HUES48 (cell line): ENCODE data around the gene SLC12A2.

Experiments used
- H3K27ac ChIP-seq: one replicate; pipeline ENCODE4 v1.7.0; 2013; ENCODE audit warnings: low read depth, low read length, inconsistent platforms
- H3K27me3 ChIP-seq: 2 replicates; pipeline ENCODE4 v1.6.1; 2013; ENCODE audit warnings: mild to moderate bottlenecking, low read length; ENCODE audit not compliant: control insufficient read depth, insufficient read depth
- H3K36me3 ChIP-seq: 2 replicates; pipeline ENCODE4 v1.6.1; 2013; ENCODE audit warnings: low read length; ENCODE audit not compliant: control insufficient read depth, insufficient read depth
- H3K4me1 ChIP-seq: 2 replicates; pipeline ENCODE4 v1.6.1; 2013; ENCODE audit warnings: mild to moderate bottlenecking, low read length; ENCODE audit not compliant: control insufficient read depth, insufficient read depth
- H3K4me3 ChIP-seq: 2 replicates; pipeline ENCODE4 v1.5.1; 2013; ENCODE audit warnings: mild to moderate bottlenecking, low read depth, low read length
- H3K9ac ChIP-seq: 2 replicates; pipeline ENCODE4 v1.6.1; 2013; ENCODE audit warnings: mild to moderate bottlenecking, low read depth, low read length, moderate library complexity
- H3K9me3 ChIP-seq: 2 replicates; pipeline ENCODE4 v1.6.1; 2013; ENCODE audit warnings: low read length; ENCODE audit not compliant: control insufficient read depth, insufficient read depth

The SLC12A2 gene

DNA sequence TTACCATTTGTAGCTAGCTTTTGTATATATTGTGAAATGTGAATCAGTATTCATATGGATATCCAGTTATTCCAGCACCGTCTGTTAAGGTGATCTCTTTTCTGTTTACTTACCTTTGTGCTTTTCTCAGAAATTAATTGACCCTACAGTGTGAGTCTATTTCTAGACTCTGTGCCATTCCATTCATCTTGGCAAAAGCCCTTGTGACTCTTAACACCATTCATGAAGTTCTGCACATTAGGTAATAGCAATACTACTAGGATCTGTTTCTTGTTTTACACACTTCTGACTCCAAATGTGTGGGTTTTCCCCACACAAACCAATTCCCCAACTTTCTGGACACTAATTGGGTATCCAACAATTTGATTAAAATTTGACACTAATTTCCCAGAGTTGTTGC lies 40.4 kb downstream of the SLC12A2 start:
- Histone ChIP-seq H3K36me3 (no peaks in the 10 kb centered on the region), H3K9ac (no peak overlapping the region), H3K27me3 (no peaks in the 10 kb centered on the region), H3K4me1 (no peaks in the 10 kb centered on the region), H3K27ac (no peak overlapping the region), H3K4me3 (no peak overlapping the region), H3K9me3 (no peaks in the 10 kb centered on the region)

GRCh38 chr5:128126241-128126640 lies 42.7 kb downstream of the SLC12A2 start:
- no peak overlapping the region for H3K9ac ChIP-seq
- H3K36me3 ChIP-seq, result no peaks in the 10 kb centered on the region
- no peak overlapping the region for H3K27ac ChIP-seq
- no peaks in the 10 kb centered on the region for H3K4me1 ChIP-seq
- no peak overlapping the region for H3K4me3 ChIP-seq
- H3K27me3 ChIP-seq, result no peaks in the 10 kb centered on the region
- no peaks in the 10 kb centered on the region for H3K9me3 ChIP-seq

DNA sequence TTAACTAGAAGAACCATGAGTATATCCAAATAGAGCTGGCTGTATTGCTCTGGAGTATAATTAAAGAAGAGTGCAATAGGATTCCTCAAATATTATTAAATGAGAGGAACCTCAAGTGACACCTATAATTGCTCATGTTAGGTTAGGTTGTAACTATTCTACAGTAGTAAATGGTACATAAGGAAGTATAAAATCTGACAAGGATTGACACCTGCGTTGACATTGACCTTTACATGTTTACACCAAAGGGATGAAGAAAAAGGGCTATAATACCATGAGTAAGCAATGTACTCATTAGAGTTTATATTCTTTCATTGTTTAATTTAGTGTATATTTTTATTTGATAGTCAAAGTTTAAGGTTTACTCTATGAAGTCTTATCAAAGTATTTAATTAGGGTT lies 48.9 kb downstream of the SLC12A2 start:
- H3K27ac ChIP-seq, result no peak overlapping the region
- no peak overlapping the region for H3K9ac ChIP-seq
- H3K36me3 ChIP-seq, result no peaks in the 10 kb centered on the region
- no peak overlapping the region for H3K4me3 ChIP-seq
- H3K9me3 ChIP-seq, result no peaks in the 10 kb centered on the region
- H3K27me3 ChIP-seq, result no peaks in the 10 kb centered on the region
- H3K4me1 ChIP-seq, result no peaks in the 10 kb centered on the region

DNA sequence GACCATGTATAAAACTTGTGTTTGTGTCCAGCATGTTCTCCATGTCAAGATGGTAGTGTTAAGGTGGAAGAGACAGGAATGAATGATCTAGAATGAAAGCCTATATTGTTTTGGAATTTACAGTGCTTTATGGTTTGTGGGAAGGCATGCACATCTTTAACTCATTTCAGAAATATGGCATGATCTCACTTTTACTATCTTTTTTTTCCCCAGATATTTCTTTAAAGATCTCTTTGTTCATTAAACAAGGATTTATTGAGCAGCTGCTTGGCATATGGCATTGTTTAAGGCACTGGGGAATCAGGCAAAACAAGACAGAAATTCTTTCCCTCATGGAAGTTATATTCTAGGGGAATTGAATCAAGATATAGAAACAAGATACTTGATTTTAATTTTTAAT lies 51.7 kb downstream of the SLC12A2 start:
- Histone ChIP-seq H3K27ac (no peak overlapping the region), H3K27me3 (no peaks in the 10 kb centered on the region), H3K9me3 (no peaks in the 10 kb centered on the region), H3K4me3 (no peak overlapping the region), H3K4me1 (no peaks in the 10 kb centered on the region), H3K9ac (no peak overlapping the region), H3K36me3 (no peaks in the 10 kb centered on the region; the same call in 1 of the 2 replicates)

DNA sequence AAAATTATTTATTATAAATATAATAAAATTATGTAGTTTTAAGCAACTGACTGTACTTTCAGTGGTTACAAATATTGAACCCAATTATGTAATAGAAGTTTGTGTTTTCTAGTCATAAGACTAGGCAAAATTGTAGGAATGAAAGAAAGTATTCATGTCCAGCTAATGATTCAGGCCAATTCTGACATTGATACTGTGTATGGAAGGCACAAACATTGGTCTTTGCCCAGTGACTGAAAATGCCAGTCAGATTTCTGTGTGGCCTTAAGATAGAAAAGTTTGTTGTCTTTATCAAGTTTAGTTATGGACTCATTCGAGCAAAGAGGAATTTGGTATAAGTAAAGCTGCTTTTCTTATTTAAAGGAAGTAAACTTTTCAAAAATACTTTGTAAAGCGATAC lies 60.3 kb downstream of the SLC12A2 start:
- no peaks in the 10 kb centered on the region for H3K36me3 ChIP-seq
- no peaks in the 10 kb centered on the region for H3K9me3 ChIP-seq
- no peaks in the 10 kb centered on the region for H3K27me3 ChIP-seq
- H3K9ac ChIP-seq, result no peak overlapping the region
- H3K27ac ChIP-seq, result no peak overlapping the region
- no peaks in the 10 kb centered on the region for H3K4me1 ChIP-seq
- H3K4me3 ChIP-seq, result no peak overlapping the region

DNA sequence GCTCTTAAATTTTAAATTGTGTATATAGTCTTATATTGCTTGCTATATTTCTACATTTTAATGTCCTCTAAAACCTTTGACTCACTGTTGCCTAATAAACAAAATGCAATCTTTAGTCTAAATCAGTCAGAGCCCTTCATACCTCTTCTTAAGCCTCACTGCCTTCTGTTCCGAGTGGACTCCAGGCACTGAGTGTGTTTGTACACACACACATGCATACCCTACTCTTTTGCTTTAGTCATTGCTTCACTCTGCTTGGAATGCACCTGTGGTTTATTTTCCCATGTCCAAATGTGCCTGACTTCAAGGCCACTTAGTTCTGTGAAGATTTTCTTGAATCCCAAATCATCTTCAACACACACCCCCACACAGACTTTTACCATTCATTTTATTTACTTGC lies 60.9 kb downstream of the SLC12A2 start:
- no peaks in the 10 kb centered on the region for H3K27me3 ChIP-seq
- H3K9ac ChIP-seq, result no peak overlapping the region
- no peak overlapping the region for H3K27ac ChIP-seq
- no peaks in the 10 kb centered on the region for H3K4me1 ChIP-seq
- H3K9me3 ChIP-seq, result no peaks in the 10 kb centered on the region
- no peak overlapping the region for H3K4me3 ChIP-seq
- H3K36me3 ChIP-seq, result no peaks in the 10 kb centered on the region

GRCh38 chr5:128146671-128147070 lies 63.1 kb downstream of the SLC12A2 start:
- H3K9me3 ChIP-seq, result no peaks in the 10 kb centered on the region
- H3K9ac ChIP-seq, result no peak overlapping the region
- no peak overlapping the region for H3K27ac ChIP-seq
- no peaks in the 10 kb centered on the region for H3K36me3 ChIP-seq
- no peak overlapping the region for H3K4me3 ChIP-seq
- H3K27me3 ChIP-seq, result no peaks in the 10 kb centered on the region
- no peaks in the 10 kb centered on the region for H3K4me1 ChIP-seq

DNA sequence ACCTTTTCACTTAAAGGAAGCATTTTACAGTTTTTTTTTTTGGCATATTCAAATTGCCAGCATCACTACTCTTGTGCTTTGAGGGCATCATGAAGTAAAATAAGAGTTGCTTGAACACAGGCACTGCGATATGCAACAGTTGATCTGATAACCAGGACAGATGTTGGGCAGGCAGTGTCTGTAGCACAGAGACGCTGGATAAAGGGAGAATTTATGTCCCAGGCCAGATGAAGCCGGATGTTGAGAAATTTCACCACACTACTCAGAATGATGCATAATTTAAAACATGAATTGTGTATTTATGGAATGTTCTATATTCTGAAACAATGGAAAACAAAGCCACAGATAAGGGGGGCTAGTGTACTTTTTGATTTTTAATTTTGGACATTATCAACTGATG lies 71.4 kb downstream of the SLC12A2 start:
- Histone ChIP-seq H3K4me3 (no peak overlapping the region), H3K36me3 (0 out of 2 replicates have a peak, but pooled peaks cover 4% of the 10 kb centered on the region), H3K4me1 (no peaks in the 10 kb centered on the region), H3K9me3 (no peaks in the 10 kb centered on the region), H3K9ac (no peak overlapping the region), H3K27me3 (no peaks in the 10 kb centered on the region), H3K27ac (no peak overlapping the region)

GRCh38 chr5:128155776-128156175 lies 72.2 kb downstream of the SLC12A2 start:
- no peaks in the 10 kb centered on the region for H3K4me1 ChIP-seq
- H3K9me3 ChIP-seq, result no peaks in the 10 kb centered on the region
- 0 out of 2 replicates have a peak, but pooled peaks cover 4% of the 10 kb centered on the region for H3K36me3 ChIP-seq
- H3K9ac ChIP-seq, result no peak overlapping the region
- no peaks in the 10 kb centered on the region for H3K27me3 ChIP-seq
- no peak overlapping the region for H3K27ac ChIP-seq
- H3K4me3 ChIP-seq, result no peak overlapping the region

DNA sequence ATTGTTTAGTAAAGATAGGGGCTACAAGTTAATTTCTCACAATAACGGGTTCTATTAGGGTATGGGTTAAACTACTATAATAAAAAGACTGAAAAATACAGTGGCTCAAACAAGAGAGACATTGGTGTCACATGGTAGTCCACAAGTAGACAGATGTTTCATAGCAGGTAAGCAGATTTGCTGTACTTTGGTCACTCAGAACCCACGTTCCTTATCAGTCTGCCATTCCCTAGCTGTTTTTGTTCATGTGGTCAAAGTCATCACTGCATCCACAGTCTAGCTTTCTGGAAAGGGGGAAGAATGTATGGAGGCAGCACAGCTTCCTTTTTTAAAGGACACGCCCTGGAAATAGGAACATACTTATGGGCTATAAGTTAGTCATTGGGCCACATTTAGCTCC lies 73.0 kb downstream of the SLC12A2 start:
- 0 out of 2 replicates have a peak, but pooled peaks cover 5% of the 10 kb centered on the region for H3K36me3 ChIP-seq
- H3K27me3 ChIP-seq, result no peaks in the 10 kb centered on the region
- H3K9ac ChIP-seq, result no peak overlapping the region
- no peak overlapping the region for H3K27ac ChIP-seq
- H3K4me1 ChIP-seq, result no peaks in the 10 kb centered on the region
- no peak overlapping the region for H3K4me3 ChIP-seq
- H3K9me3 ChIP-seq, result no peaks in the 10 kb centered on the region

GRCh38 chr5:128158342-128158741 lies 74.8 kb downstream of the SLC12A2 start:
- Histone ChIP-seq H3K9me3 (no peaks in the 10 kb centered on the region), H3K9ac (no peak overlapping the region), H3K27ac (no peak overlapping the region), H3K4me3 (no peak overlapping the region), H3K4me1 (no peaks in the 10 kb centered on the region), H3K36me3 (0 out of 2 replicates have a peak, but pooled peaks cover 4% of the 10 kb centered on the region), H3K27me3 (no peaks in the 10 kb centered on the region)

GRCh38 chr5:128163991-128164390 lies 80.4 kb downstream of the SLC12A2 start:
- no peak overlapping the region for H3K4me3 ChIP-seq
- H3K4me1 ChIP-seq, result no peaks in the 10 kb centered on the region
- H3K27me3 ChIP-seq, result no peaks in the 10 kb centered on the region
- H3K27ac ChIP-seq, result no peak overlapping the region
- H3K9me3 ChIP-seq, result no peaks in the 10 kb centered on the region
- H3K36me3 ChIP-seq, result 0 out of 2 replicates have a peak, but pooled peaks cover 4% of the 10 kb centered on the region
- H3K9ac ChIP-seq, result no peak overlapping the region
